MM.1S (cell line): ENCODE data around the gene H19.

Experiments used
- DNase-seq: peaks from one replicate; pipeline ENCODE4 v3.0.0-alpha.2; 2015
- H2AFZ ChIP-seq: fragments of 300-600 bp; sonication (generic); 2 replicates; pipeline ENCODE4 v1.6.0; 2016; ENCODE audit warnings: antibody characterized with exemption, low read length
- H3F3A ChIP-seq: fragments of 300-600 bp; sonication (generic); 2 replicates; pipeline ENCODE4 v1.6.1; 2016; ENCODE audit warnings: mild to moderate bottlenecking, antibody characterized with exemption, low read length, moderate library complexity, mixed read lengths; ENCODE audit not compliant: insufficient read depth
- H3K27ac ChIP-seq: fragments of 300-600 bp; sonication (generic); 2 replicates; pipeline ENCODE4 v1.5.1; 2016; ENCODE audit warnings: mild to moderate bottlenecking, low read length
- H3K27me3 ChIP-seq: fragments of 300-600 bp; sonication (generic); replicated peaks from 2 replicates; pipeline ENCODE4 v1.6.0; 2016; ENCODE audit warnings: low read length; ENCODE audit not compliant: insufficient read depth
- H3K36me3 ChIP-seq: fragments of 300-600 bp; sonication (generic); replicated peaks from 2 replicates; pipeline ENCODE4 v1.6.1; 2016; ENCODE audit warnings: mild to moderate bottlenecking, low read length, mixed read lengths; ENCODE audit not compliant: insufficient read depth
- H3K4me1 ChIP-seq: fragments of 300-600 bp; sonication (generic); 2 replicates; pipeline ENCODE4 v1.6.1; 2016; ENCODE audit warnings: low read length, mixed read lengths
- H3K4me2 ChIP-seq: fragments of 300-600 bp; sonication (generic); 2 replicates; pipeline ENCODE4 v1.6.0; 2016; ENCODE audit warnings: low read depth, low read length
- H3K4me3 ChIP-seq: fragments of 300-600 bp; sonication (generic); 2 replicates; pipeline ENCODE4 v1.5.1; 2016; ENCODE audit warnings: low read length, mixed read lengths
- H3K79me2 ChIP-seq: fragments of 300-600 bp; sonication (generic); 2 replicates; pipeline ENCODE4 v1.6.1; 2016; ENCODE audit warnings: mixed run types, low read length, mixed read lengths
- H3K9ac ChIP-seq: fragments of 300-600 bp; sonication (generic); 2 replicates; pipeline ENCODE4 v1.6.1; 2016; ENCODE audit warnings: low read length, mixed read lengths
- H3K9me2 ChIP-seq: fragments of 300-600 bp; sonication (generic); replicated peaks from 2 replicates; pipeline ENCODE4 v1.6.1; 2016; ENCODE audit warnings: mild to moderate bottlenecking, low read length, mixed read lengths; ENCODE audit not compliant: insufficient read depth
- H3K9me3 ChIP-seq: fragments of 300-600 bp; sonication (generic); replicated peaks from 2 replicates; pipeline ENCODE4 v1.6.1; 2016; ENCODE audit warnings: mild to moderate bottlenecking, low read length, mixed read lengths; ENCODE audit not compliant: insufficient read depth
- H4K20me1 ChIP-seq: fragments of 300-600 bp; sonication (generic); 2 replicates; pipeline ENCODE4 v1.6.1; 2016; ENCODE audit warnings: mild to moderate bottlenecking, low read length, moderate library complexity, mixed read lengths; ENCODE audit not compliant: insufficient read depth
- EZH2 ChIP-seq: fragments of 300-600 bp; sonication (generic); optimal IDR thresholded peaks from 2 replicates; pipeline ENCODE3; 2017; ENCODE audit warnings: low read depth, mild to moderate bottlenecking, antibody characterized with exemption, low read length, mixed read lengths
- EZH2phosphoT487 ChIP-seq: fragments of 300-600 bp; sonication (generic); IDR thresholded peaks from 2 replicates; pipeline ENCODE4 v1.6.1; 2018; ENCODE audit warnings: antibody characterized with exemption, low read length
- TF ChIP-seq, protein P1 (sequence below): fragments of 300-600 bp; sonication (generic); IDR thresholded peaks from 2 replicates; pipeline ENCODE4 v1.5.1; 2016; ENCODE audit warnings: antibody characterized with exemption, low read length, mixed read lengths

H19 gene

GRCh38 chr11:1997755-1998154, at the start of gene H19:
Gene H19 (minus strand): TSS chr11:1997842.
- Histone ChIP-seq H3K9me3 (no peaks in the 10 kb centered on the region), H3F3A (no peaks in the 10 kb centered on the region), H3K36me3 (no peaks in the 10 kb centered on the region), H3K4me1 (no peaks in the 10 kb centered on the region), H3K27me3 (no peaks in the 10 kb centered on the region), H3K79me2 (no peaks in the 10 kb centered on the region), H3K27ac (no peak within 1 kb of the TSS), H3K4me2 (no peak within 1 kb of the TSS), H4K20me1 (no peaks in the 10 kb centered on the region), H2AFZ (no peak within 1 kb of the TSS), H3K9me2 (no peaks in the 10 kb centered on the region), H3K9ac (no peak within 1 kb of the TSS), H3K4me3 (no peak within 1 kb of the TSS)
- no peak for DNase-seq
- TF ChIP-seq EZH2phosphoT487 (no peak), EZH2 (no peak)
- TF ChIP-seq, protein P1, sequence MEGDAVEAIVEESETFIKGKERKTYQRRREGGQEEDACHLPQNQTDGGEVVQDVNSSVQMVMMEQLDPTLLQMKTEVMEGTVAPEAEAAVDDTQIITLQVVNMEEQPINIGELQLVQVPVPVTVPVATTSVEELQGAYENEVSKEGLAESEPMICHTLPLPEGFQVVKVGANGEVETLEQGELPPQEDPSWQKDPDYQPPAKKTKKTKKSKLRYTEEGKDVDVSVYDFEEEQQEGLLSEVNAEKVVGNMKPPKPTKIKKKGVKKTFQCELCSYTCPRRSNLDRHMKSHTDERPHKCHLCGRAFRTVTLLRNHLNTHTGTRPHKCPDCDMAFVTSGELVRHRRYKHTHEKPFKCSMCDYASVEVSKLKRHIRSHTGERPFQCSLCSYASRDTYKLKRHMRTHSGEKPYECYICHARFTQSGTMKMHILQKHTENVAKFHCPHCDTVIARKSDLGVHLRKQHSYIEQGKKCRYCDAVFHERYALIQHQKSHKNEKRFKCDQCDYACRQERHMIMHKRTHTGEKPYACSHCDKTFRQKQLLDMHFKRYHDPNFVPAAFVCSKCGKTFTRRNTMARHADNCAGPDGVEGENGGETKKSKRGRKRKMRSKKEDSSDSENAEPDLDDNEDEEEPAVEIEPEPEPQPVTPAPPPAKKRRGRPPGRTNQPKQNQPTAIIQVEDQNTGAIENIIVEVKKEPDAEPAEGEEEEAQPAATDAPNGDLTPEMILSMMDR: no peak

DNA sequence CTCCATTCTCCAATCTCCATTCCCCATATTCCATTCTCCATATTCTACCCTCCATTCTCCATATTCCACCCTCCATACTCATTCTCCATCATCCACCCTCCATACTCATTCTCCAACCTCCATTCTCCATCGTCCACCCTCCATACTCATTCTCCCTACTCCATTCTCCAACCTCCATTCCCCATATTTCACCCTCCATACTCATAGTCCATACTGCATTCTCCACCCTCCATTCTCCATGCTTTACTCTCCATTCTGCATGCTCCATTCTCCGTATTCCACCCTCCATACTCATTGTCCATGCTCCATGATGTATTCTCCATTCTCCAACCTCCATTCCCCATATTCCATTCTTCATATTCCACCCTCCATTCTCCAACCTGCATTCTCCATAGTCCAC, 44.3 kb upstream of the H19 start:
- Histone ChIP-seq H4K20me1 (no peaks in the 10 kb centered on the region), H3K9ac (no peak overlapping the region), H2AFZ (no peak overlapping the region), H3K4me1 (no peaks in the 10 kb centered on the region), H3K36me3 (no peaks in the 10 kb centered on the region), H3K79me2 (no peaks in the 10 kb centered on the region), H3K27ac (no peak overlapping the region), H3K27me3 (peaks cover 34% of the 10 kb centered on the region), H3K4me3 (no peak overlapping the region), H3K9me2 (no peaks in the 10 kb centered on the region), H3K9me3 (no peaks in the 10 kb centered on the region), H3F3A (no peaks in the 10 kb centered on the region), H3K4me2 (no peak overlapping the region)
- TF ChIP-seq EZH2 (no peak), EZH2phosphoT487 (no peak)
- TF ChIP-seq, protein P1: no peak
- no peak for DNase-seq

GRCh38 chr11:2041153-2041552, 43.5 kb upstream of the H19 start:
- TF ChIP-seq, protein P1: no peak
- TF ChIP-seq EZH2: no peak
- no peak for TF ChIP-seq EZH2phosphoT487
- Histone ChIP-seq H3K4me3 (no peak overlapping the region), H3K9me2 (no peaks in the 10 kb centered on the region), H3K4me1 (no peaks in the 10 kb centered on the region), H3K9ac (no peak overlapping the region), H3K27ac (no peak overlapping the region), H4K20me1 (no peaks in the 10 kb centered on the region), H3K27me3 (peaks cover 26% of the 10 kb centered on the region), H3K4me2 (no peak overlapping the region), H3K79me2 (no peaks in the 10 kb centered on the region), H2AFZ (no peak overlapping the region), H3K9me3 (no peaks in the 10 kb centered on the region), H3K36me3 (no peaks in the 10 kb centered on the region), H3F3A (no peaks in the 10 kb centered on the region)
- no peak for DNase-seq
